Suprapubic skin (tissue), 4 donors: ENCODE results near the gene URB1.

Experiments
- CTCF ChIP-seq, 2 donors: fragments of 200-600 bp in 1 of 2; fragments of 450-650 bp in 1 of 2; sonication (generic) in 1 of 2; IDR thresholded peaks; one replicate each; pipeline ENCODE4 v1.5.1; 2016 to 2019; ENCODE audit warnings: antibody characterized with exemption in 2 of 2, mild to moderate bottlenecking in 1 of 2, moderate library complexity in 1 of 2
- EP300 ChIP-seq: sonication (generic); formaldehyde crosslinking; IDR thresholded peaks from one replicate; pipeline ENCODE4 v1.6.1; 2017; ENCODE audit warnings: antibody characterized with exemption
- POLR2A ChIP-seq, 2 donors: fragments of 450-650 bp; IDR thresholded peaks; one replicate each; pipeline ENCODE4 v1.6.1; 2017; ENCODE audit warnings: antibody characterized with exemption in 2 of 2, mild to moderate bottlenecking in 2 of 2, moderate library complexity in 2 of 2
- POLR2AphosphoS5 ChIP-seq, 3 donors: sonication (generic); formaldehyde crosslinking; IDR thresholded peaks; one replicate each; pipeline ENCODE4 v1.6.1; 2017; ENCODE audit warnings: antibody characterized with exemption in 3 of 3

- TF ChIP-seq POLR2A (IDR thresholded peaks at IDR 0.05) (no peak), CTCF (IDR thresholded peaks at IDR 0.05) (no peak), POLR2AphosphoS5 (IDR thresholded peaks at IDR 0.05) (no peak), EP300 (no peak)
Observed at GRCh38 chr21:32350211-32350980, 42.4 kb downstream of the URB1 start.
